CD4-positive, alpha-beta T cell (primary cell): ENCODE data around the gene ATP5F1B. TPM values are rescaled to one million over a fixed set of nuclear protein-coding genes. Genes with fewer than 3 reads are reported as not detected.
A peak's percentile ranks its signal among the peaks of the same experiment; 100 is the strongest.

ENCODE experiments used
- ATAC-seq: fragments of 200-7000 bp; cut with Tn5 transposase; one replicate; pipeline ENCODE4 v1.10.0; 2022; ENCODE audit warnings: mild to moderate bottlenecking; ENCODE audit not compliant: poor library complexity
- CTCF ChIA-PET: fragments of 350-600 bp; sonication (Branson Sonifier 250); formaldehyde crosslinking; loops from one replicate; lab custom pipeline; 2021; ENCODE audit warnings: antibody characterized with exemption, inconsistent platforms; lab: Charles Lee
- POLR2A ChIA-PET: fragments of 350-600 bp; sonication (Branson Sonifier 250); formaldehyde crosslinking; loops from one replicate; lab custom pipeline; 2021; ENCODE audit warnings: antibody characterized with exemption, inconsistent platforms; lab: Charles Lee
- DNase-seq, 14 experiments: peaks; one replicate each; pipeline ENCODE4 v3.0.0-alpha.2; 2013 to 2020; ENCODE audit warnings: mixed read lengths in 2 of 14
- H3K27ac ChIP-seq, 2 donors: one replicate each; pipeline versions ENCODE4 v1.5.1 to v1.7.0; 2013; ENCODE audit warnings: low read length in 2 of 2, low read depth in 1 of 2, mild to moderate bottlenecking in 1 of 2
- H3K27me3 ChIP-seq, 2 experiments: 1 replicate in 1 of 2; 2 replicates in 1 of 2; pipeline versions ENCODE4 v1.6.1 to v1.7.0; 2013; ENCODE audit warnings: low read length in 2 of 2, control low read depth in 1 of 2, mild to moderate bottlenecking in 1 of 2, moderate library complexity in 1 of 2; ENCODE audit not compliant: insufficient read depth in 2 of 2, control insufficient read depth in 1 of 2
- H3K36me3 ChIP-seq: one replicate; pipeline ENCODE4 v1.6.1; 2013; ENCODE audit warnings: low read length, control low read depth; ENCODE audit not compliant: insufficient read depth
- H3K4me1 ChIP-seq: one replicate; pipeline ENCODE4 v1.6.1; 2013; ENCODE audit warnings: low read length, control low read depth; ENCODE audit not compliant: insufficient read depth
- H3K4me3 ChIP-seq: one replicate; pipeline ENCODE4 v1.5.1; 2013; ENCODE audit warnings: mild to moderate bottlenecking, low read length, moderate library complexity
- H3K9me3 ChIP-seq, 2 experiments: 1 replicate in 1 of 2; 2 replicates in 1 of 2; pipeline versions ENCODE4 v1.6.1 to v1.7.0; 2013; ENCODE audit warnings: low read length in 2 of 2, mild to moderate bottlenecking in 2 of 2, control low read depth in 1 of 2, moderate library complexity in 1 of 2; ENCODE audit not compliant: control insufficient read depth in 1 of 2, insufficient read depth in 1 of 2
- H3K27ac Mint-ChIP-seq: one replicate; pipeline ENCODE4 v1.8.0; 2020; ENCODE audit warnings: mixed read lengths
- H3K27me3 Mint-ChIP-seq: one replicate; pipeline ENCODE4 v1.8.0; 2021; ENCODE audit warnings: mixed read lengths
- H3K36me3 Mint-ChIP-seq: one replicate; pipeline ENCODE4 v1.8.0; 2021; ENCODE audit warnings: low read depth, mixed read lengths
- H3K4me1 Mint-ChIP-seq: one replicate; pipeline ENCODE4 v1.8.0; 2021; ENCODE audit warnings: low read depth, mixed read lengths
- H3K4me3 Mint-ChIP-seq: one replicate; pipeline ENCODE4 v1.8.0; 2020; ENCODE audit warnings: mild to moderate bottlenecking, mixed read lengths
- H3K9me3 Mint-ChIP-seq: one replicate; pipeline ENCODE4 v1.8.0; 2020; ENCODE audit warnings: mixed read lengths
- intact Hi-C, 2 experiments: fragments of 100-400 bp; cut with DNase I in 1 of 2; cut with micrococcal nuclease in 1 of 2; formaldehyde crosslinking; loops; one replicate each; pipeline versions ENCODE4 v1.15.1 to v1.9.0; 2023 to 2025; cut with DNase I, micrococcal nuclease
- total RNA-seq, 174 experiments: library from RNA in 2 of 174; stranded (reverse) in 2 of 174; gene quantifications; one replicate each; pipeline ENCODE4 v1.2.3 and lab custom pipeline; 2021 to 2026
- TF ChIP-seq, protein P1 (sequence below): fragments of 200-600 bp; IDR thresholded peaks from one replicate; pipeline ENCODE4 v1.8.0; 2022; ENCODE audit warnings: antibody characterized with exemption, mild to moderate bottlenecking

Gene ATP5F1B
- total RNA-seq, 2 experiments from 2014 or later: 305 to 318 TPM

DNA sequence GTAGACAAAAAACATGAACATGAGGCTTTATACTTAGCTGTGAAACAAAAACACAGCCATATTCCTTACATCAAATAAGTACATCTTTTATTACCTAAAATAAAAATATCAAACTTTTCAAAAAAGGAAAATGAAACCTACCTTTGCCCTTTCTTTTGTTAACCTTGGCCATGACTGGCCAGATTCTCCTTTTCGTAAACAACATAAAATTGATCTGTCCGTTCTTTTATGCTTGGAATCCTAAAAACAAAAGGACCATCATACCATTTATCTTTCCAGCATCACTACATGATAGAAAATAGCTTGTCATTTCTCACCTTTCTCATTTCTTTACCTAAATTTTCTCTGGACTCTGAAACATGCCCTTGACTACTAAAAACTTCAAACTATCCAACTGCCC is 25.8 kb upstream of the ATP5F1B start:
- TF ChIP-seq, protein P1, sequence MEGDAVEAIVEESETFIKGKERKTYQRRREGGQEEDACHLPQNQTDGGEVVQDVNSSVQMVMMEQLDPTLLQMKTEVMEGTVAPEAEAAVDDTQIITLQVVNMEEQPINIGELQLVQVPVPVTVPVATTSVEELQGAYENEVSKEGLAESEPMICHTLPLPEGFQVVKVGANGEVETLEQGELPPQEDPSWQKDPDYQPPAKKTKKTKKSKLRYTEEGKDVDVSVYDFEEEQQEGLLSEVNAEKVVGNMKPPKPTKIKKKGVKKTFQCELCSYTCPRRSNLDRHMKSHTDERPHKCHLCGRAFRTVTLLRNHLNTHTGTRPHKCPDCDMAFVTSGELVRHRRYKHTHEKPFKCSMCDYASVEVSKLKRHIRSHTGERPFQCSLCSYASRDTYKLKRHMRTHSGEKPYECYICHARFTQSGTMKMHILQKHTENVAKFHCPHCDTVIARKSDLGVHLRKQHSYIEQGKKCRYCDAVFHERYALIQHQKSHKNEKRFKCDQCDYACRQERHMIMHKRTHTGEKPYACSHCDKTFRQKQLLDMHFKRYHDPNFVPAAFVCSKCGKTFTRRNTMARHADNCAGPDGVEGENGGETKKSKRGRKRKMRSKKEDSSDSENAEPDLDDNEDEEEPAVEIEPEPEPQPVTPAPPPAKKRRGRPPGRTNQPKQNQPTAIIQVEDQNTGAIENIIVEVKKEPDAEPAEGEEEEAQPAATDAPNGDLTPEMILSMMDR: no peak
- Histone ChIP-seq H3K9me3 (no peaks in the 10 kb centered on the region), H3K4me3 (no peak overlapping the region), H3K27ac (no peak overlapping the region), H3K36me3 (peaks cover 61% of the 10 kb centered on the region), H3K27me3 (no peaks in the 10 kb centered on the region), H3K4me1 (peaks cover 26% of the 10 kb centered on the region)
- POLR2A ChIA-PET: interaction anchor here (1.5 to 2.7 kb wide), 3 partner anchors 13 to 54 kb away, joined by 5 to 15 read pairs (median 5); partner anchors contain the start of genes NACA and PTGES3
- intact Hi-C loops: loop anchor here (2.0 to 10.0 kb wide), 2 partner anchors 15 to 53 kb away; partner anchors contain the start of gene NACA (in 1 of the 2)
- Mint-ChIP-seq H3K9me3 (no peaks in the 10 kb centered on the region), H3K4me1 (peaks cover 38% of the 10 kb centered on the region), H3K4me3 (no peak overlapping the region), H3K27ac (no peak overlapping the region), H3K27me3 (no peaks in the 10 kb centered on the region), H3K36me3 (peaks cover 76% of the 10 kb centered on the region)
- ATAC-seq: no peak
- DNase-seq: no peak
- CTCF ChIA-PET: interaction anchor here (1.4 to 2.5 kb wide), 2 partner anchors 13 to 35 kb away, joined by 5 to 7 read pairs; no protein-coding TSS in a partner anchor

- peaks cover 33% of the 10 kb centered on the region for H3K4me1 Mint-ChIP-seq
- Histone ChIP-seq H3K9me3 (no peaks in the 10 kb centered on the region), H3K27ac (no peak overlapping the region), H3K36me3 (peaks cover 69% of the 10 kb centered on the region), H3K4me3 (no peak overlapping the region), H3K4me1 (peaks cover 21% of the 10 kb centered on the region), H3K27me3 (no peaks in the 10 kb centered on the region)
- no peak overlapping the region for H3K27ac Mint-ChIP-seq
- ATAC-seq (no peak), DNase-seq (no peak)
- peaks cover 79% of the 10 kb centered on the region for H3K36me3 Mint-ChIP-seq
- intact Hi-C loops: loop anchor here (2.0 to 10.0 kb wide), 2 partner anchors 16 to 54 kb away; partner anchors contain the start of gene NACA (in 1 of the 2)
- no peaks in the 10 kb centered on the region for H3K9me3 Mint-ChIP-seq
- H3K27me3 Mint-ChIP-seq: no peaks in the 10 kb centered on the region
- H3K4me3 Mint-ChIP-seq: no peak overlapping the region
- POLR2A ChIA-PET: interaction anchor here (0.7 to 2.7 kb wide), 5 partner anchors 11 to 55 kb away, joined by 3 to 15 read pairs (median 5); partner anchors contain the start of genes NACA and PTGES3
- CTCF ChIA-PET: interaction anchor here (0.6 to 2.5 kb wide), 3 partner anchors 14 to 86 kb away, joined by 3 to 7 read pairs (median 5); no protein-coding TSS in a partner anchor
- TF ChIP-seq, protein P1: no peak
These were observed 25.1 kb upstream of the ATP5F1B start for GRCh38 chr12:56670836-56671235.

DNA sequence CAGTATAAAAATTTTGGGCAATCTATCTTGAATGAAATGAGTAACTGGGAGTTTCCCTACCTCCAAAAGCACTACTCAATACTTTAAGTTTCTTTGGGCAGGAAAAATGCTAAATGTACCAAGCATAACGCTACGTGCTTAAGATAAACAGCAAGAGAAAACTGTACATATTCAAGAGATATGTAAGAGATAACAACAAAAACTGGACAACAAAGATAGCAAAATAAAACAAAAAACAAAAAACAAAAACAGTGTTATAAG is 22.3 kb upstream of the ATP5F1B start:
- intact Hi-C loops: no loop called here

More for the DNA sequence above, 22.3 kb upstream of the ATP5F1B start:
- Histone ChIP-seq H3K4me3 (no peak overlapping the region), H3K27me3 (no peaks in the 10 kb centered on the region), H3K27ac (no peak overlapping the region), H3K9me3 (no peaks in the 10 kb centered on the region), H3K36me3 (peaks cover 91% of the 10 kb centered on the region), H3K4me1 (peaks cover 6% of the 10 kb centered on the region)
- no peak for ATAC-seq
- Mint-ChIP-seq H3K27me3 (no peaks in the 10 kb centered on the region), H3K27ac (peak overlapping the region; percentile 21), H3K4me1 (peaks cover 26% of the 10 kb centered on the region), H3K36me3 (peaks cover 96% of the 10 kb centered on the region), H3K4me3 (no peak overlapping the region), H3K9me3 (no peaks in the 10 kb centered on the region)
- POLR2A ChIA-PET: interaction anchor here (0.8 to 2.2 kb wide), 5 partner anchors 10 to 80 kb away, joined by 3 to 5 read pairs (median 4); partner anchors contain the start of gene PTGES3
- CTCF ChIA-PET: interaction anchor here (0.8 kb wide), 1 partner anchor 83 kb away, joined by 4 read pairs; no protein-coding TSS in a partner anchor
- DNase-seq: no peak
- TF ChIP-seq, protein P1: no peak
